Panc1 (cell line): ENCODE measurements around the gene IFT57. TPM values are rescaled to one million over a fixed set of nuclear protein-coding genes. Genes with fewer than 3 reads are reported as not detected.
"Not testable (repeated sequence)": the region's sequence is repeated elsewhere in the genome, so short reads cannot be mapped to it uniquely, and the experiment has no call there.

Experiments used
- ATAC-seq: fragments of 200-7000 bp; cut with Tn5 transposase; 2 replicates; pipeline ENCODE4 v1.9.1; 2020; ENCODE audit warnings: mild to moderate bottlenecking, moderate library complexity
- BruUV-seq: library from RNA; stranded (reverse); fragments of 400-500 nt; replicated peaks from 2 replicates; lab custom pipeline; 2021; lab: Mats Ljungman, UMichigan
- CTCF ChIA-PET: fragments of 300-600 bp; sonication (Branson Sonifier 250); formaldehyde crosslinking; loops from one replicate; lab custom pipeline; 2022; ENCODE audit warnings: antibody characterized with exemption; lab: Charles Lee
- POLR2A ChIA-PET: fragments of 300-600 bp; sonication (Branson Sonifier 250); formaldehyde crosslinking; loops from one replicate; lab custom pipeline; 2022; ENCODE audit warnings: antibody characterized with exemption; lab: Charles Lee
- DNase-seq: peaks from one replicate; pipeline ENCODE4 v3.0.0-alpha.2; 2010; ENCODE audit warnings: low read depth, low spot score
- H3K27ac ChIP-seq: 2 replicates; pipeline ENCODE4 v1.5.1; 2011; ENCODE audit warnings: mild to moderate bottlenecking, low read length, inconsistent platforms
- H3K27me3 ChIP-seq: fragments of 200-500 bp; sonication (Bioruptor generic); 2 replicates; pipeline ENCODE4 v1.6.0; 2014; ENCODE audit warnings: low read length, inconsistent platforms; ENCODE audit not compliant: control insufficient read depth, insufficient read depth
- H3K36me3 ChIP-seq: fragments of 200-500 bp; sonication (Bioruptor generic); 2 replicates; pipeline ENCODE4 v1.5.1; 2014; ENCODE audit warnings: inconsistent platforms, mild to moderate bottlenecking, low read length, moderate library complexity; ENCODE audit not compliant: control insufficient read depth, insufficient read depth
- H3K4me1 ChIP-seq: 2 replicates; pipeline ENCODE4 v1.5.1; 2011; ENCODE audit warnings: inconsistent platforms, mild to moderate bottlenecking, low read length, moderate library complexity; ENCODE audit not compliant: control insufficient read depth, insufficient read depth
- H3K4me3 ChIP-seq, 2 experiments: 2 replicates each; pipeline ENCODE4 v1.5.1; 2011 to 2012; ENCODE audit warnings: low read depth in 2 of 2, low read length in 2 of 2, mild to moderate bottlenecking in 2 of 2, inconsistent platforms in 1 of 2, moderate library complexity in 1 of 2
- H3K9me3 ChIP-seq: fragments of 200-500 bp; sonication (Bioruptor generic); 2 replicates; pipeline ENCODE4 v1.5.1; 2014; ENCODE audit warnings: low read depth, mild to moderate bottlenecking, inconsistent platforms, low read length, moderate library complexity; ENCODE audit not compliant: control insufficient read depth, insufficient read depth
- CTCF ChIP-seq: fragments of 450-650 bp; IDR thresholded peaks from 2 replicates; pipeline ENCODE4 v1.5.1; 2017; ENCODE audit warnings: mild to moderate bottlenecking
- POLR2AphosphoS5 ChIP-seq: IDR thresholded peaks from 2 replicates; pipeline ENCODE4 v1.6.1; 2012; ENCODE audit warnings: mild to moderate bottlenecking, low read depth, low read length, moderate library complexity
- REST ChIP-seq, 2 experiments: IDR thresholded peaks; 2 replicates each; pipeline ENCODE4 v1.6.1; 2011 to 2012; ENCODE audit warnings: low read depth in 2 of 2, control low read depth in 1 of 2, low read length in 1 of 2, mild to moderate bottlenecking in 1 of 2, moderate library complexity in 1 of 2; ENCODE audit not compliant: insufficient read depth in 1 of 2
- SIN3A ChIP-seq: IDR thresholded peaks from 2 replicates; pipeline ENCODE4 v1.6.1; 2012; ENCODE audit warnings: low read depth, mild to moderate bottlenecking, low read length, moderate library complexity, borderline replicate concordance; ENCODE audit not compliant: insufficient read depth
- TCF7L2 ChIP-seq: IDR thresholded peaks from 2 replicates; pipeline ENCODE4 v1.6.1; 2011; ENCODE audit warnings: mild to moderate bottlenecking, low read depth, low read length, inconsistent platforms
- in situ Hi-C: cut with HindIII; loops from 2 replicates; pipeline ENCODE4 v1.10.0; 2016; ENCODE audit warnings: low sequenced_read_pairs, low pct_unique_long_range_greater_than_20kb
- intact Hi-C: fragments of 100-400 bp; cut with micrococcal nuclease; formaldehyde crosslinking; loops from one replicate; pipeline ENCODE4 v1.10.0; 2022; ENCODE audit not compliant: unreplicated experiment
- total RNA-seq: library from RNA; stranded (reverse); gene quantifications from one replicate; pipeline ENCODE4 v1.2.1, GENCODE V29; 2021; ENCODE audit not compliant: unreplicated experiment

IFT57 gene
- total RNA-seq, 1 experiment from 2014 or later = 45.7 TPM

GRCh38 chr3:108157273-108157672 lies 65.0 kb downstream of the IFT57 start:
- POLR2A ChIA-PET = interaction anchor here (0.7 kb wide), 1 partner anchor 67 kb away, joined by 3 read pairs; no protein-coding TSS in a partner anchor
- Histone ChIP-seq H3K4me1 (no peaks in the 10 kb centered on the region), H3K9me3 (no peaks in the 10 kb centered on the region), H3K36me3 (no peaks in the 10 kb centered on the region), H3K4me3 (no peak overlapping the region), H3K27ac (no peak overlapping the region), H3K27me3 (no peaks in the 10 kb centered on the region)
- no TSS peak for BruUV-seq
- CTCF ChIA-PET = no interaction called here
- intact Hi-C loops (no loop called here), in situ Hi-C loops (no loop called here)
- TF ChIP-seq REST (IDR thresholded peaks at IDR 0.05; ENCODE audit: insufficient read depth in 1 of 2, low read depth in 2 of 2, low read length in 1 of 2) = no peak
- TF ChIP-seq POLR2AphosphoS5 = no peak
- TF ChIP-seq SIN3A = no peak
- TF ChIP-seq CTCF = no peak
- TF ChIP-seq TCF7L2 = no peak
- DNase-seq (no peak), ATAC-seq (no peak)

GRCh38 chr3:108156312-108156853 lies 65.8 kb downstream of the IFT57 start:
- in situ Hi-C loops = no loop called here
- ChIA-PET CTCF (no interaction called here), POLR2A (no interaction called here)
- DNase-seq (no peak), ATAC-seq (no peak)
- no peaks in the 10 kb centered on the region for H3K36me3 ChIP-seq
- TF ChIP-seq CTCF (no peak), TCF7L2 (no peak), SIN3A (no peak), POLR2AphosphoS5 (no peak)
- no TSS peak for BruUV-seq
- no peaks in the 10 kb centered on the region for H3K9me3 ChIP-seq
- no peaks in the 10 kb centered on the region for H3K4me1 ChIP-seq
- H3K27ac ChIP-seq = no peak overlapping the region
- no peak overlapping the region for H3K4me3 ChIP-seq
- no peaks in the 10 kb centered on the region for H3K27me3 ChIP-seq
- intact Hi-C loops = no loop called here

GRCh38 chr3:108155642-108156041 lies 66.6 kb downstream of the IFT57 start:
- in situ Hi-C loops, H3K4me1 ChIP-seq, H3K9me3 ChIP-seq, H3K27me3 ChIP-seq, H3K36me3 ChIP-seq, POLR2A ChIA-PET, CTCF ChIA-PET, intact Hi-C loops, DNase-seq, ATAC-seq, H3K27ac ChIP-seq, BruUV-seq, H3K4me3 ChIP-seq: not testable (repeated sequence)
